ENCODE results near the gene CD6.
A peak's percentile ranks its signal among the peaks of the same experiment; 100 is the strongest.
"Not testable (repeated sequence)": the region's sequence is repeated elsewhere in the genome, so short reads cannot be mapped to it uniquely, and the experiment has no call there.

CD6 gene

DNA sequence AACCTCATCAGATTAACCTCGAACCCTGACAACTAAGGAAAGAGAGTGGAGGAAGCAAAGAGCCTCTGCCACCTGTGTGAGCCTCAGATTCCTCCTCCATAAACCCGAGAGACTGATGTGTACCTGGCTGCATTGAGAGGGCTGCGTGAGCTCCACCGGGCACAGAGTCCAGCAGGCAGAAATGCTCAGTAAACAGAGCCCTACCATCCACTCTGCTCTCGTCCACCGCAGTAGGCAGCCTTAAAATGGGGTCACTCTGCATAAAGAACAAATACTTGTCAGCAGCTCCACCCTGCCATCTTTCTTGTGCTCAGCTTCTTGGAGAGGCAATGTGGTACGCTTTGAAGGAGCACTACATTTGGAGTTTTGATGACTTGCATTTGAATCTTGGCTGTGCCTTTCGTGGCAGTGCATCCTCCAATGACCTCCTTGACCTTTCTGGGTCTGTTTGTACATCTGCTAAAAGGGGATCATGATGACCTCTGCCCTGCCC, 87.8 kb downstream of the CD6 start:
- DNase-seq: no peak

DNA sequence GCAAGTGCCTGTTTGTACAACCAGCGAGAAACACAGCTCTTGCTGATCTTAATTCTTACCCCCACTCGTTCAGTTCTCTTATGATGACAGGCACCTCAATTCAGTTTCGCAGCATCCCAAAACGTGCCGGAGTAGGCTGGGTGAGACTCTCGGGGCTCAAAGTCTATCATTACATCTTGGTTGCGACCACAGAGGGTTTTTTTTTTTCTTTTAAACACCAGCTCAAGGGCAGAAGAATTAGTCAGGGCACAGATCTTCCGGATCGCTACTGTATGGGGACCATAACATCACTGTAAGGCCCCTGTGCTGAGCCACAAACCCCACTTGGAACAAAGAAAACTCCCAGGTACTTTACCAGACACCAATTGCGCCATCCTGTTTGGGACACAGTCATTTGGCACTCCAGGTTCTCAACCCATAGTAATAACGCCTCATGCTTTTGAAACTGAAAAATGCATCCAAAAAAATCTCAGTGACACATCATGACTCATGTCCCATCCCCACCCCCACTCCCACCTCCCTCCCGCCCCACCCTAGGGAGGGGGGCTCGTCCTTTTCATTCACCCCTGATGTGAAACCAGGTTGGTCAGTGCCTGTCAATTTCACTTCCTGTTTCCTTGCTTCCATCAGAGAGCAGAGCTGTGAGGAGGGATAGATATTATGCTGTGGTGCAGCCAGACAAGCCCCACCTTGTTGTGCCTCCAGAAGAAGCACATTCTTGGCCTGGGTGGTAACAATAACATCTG, 89.8 kb downstream of the CD6 start:
- peak; percentile 37 for DNase-seq

DNA sequence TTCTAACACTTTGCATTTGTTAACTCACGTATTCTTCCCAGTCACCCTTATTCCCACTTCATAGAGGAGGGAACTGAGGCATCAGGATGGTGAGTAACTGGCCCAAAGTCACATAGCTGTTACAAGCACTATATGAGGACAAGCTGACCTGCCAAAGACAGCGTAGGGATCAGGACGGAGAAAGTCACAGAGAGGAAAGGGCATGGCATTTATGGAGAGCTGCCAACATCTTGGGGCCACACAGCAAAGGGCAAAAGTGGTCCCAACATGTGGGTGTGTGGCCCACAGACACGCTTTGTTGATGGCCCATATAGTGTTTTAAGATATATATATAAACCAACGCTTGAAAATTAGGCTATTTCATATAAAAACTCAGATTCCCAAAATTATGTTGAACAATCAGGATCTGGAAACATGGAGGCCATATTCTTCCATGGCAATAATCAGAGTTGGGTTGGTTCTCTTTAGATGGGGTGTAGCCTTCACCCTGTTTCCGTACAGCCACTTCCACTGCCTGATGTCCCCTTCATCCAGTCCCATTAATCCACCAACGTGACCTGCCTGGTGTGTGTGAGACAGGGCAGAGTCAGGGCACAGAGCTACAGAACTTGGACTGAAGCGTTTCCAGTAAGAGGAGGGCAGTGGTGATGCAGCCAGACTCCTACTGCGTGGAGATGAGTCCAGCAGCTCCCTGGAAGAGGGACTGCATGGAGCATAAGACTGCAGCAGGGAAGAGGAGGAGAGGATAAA, 90.9 kb downstream of the CD6 start:
- no peak for DNase-seq

DNA sequence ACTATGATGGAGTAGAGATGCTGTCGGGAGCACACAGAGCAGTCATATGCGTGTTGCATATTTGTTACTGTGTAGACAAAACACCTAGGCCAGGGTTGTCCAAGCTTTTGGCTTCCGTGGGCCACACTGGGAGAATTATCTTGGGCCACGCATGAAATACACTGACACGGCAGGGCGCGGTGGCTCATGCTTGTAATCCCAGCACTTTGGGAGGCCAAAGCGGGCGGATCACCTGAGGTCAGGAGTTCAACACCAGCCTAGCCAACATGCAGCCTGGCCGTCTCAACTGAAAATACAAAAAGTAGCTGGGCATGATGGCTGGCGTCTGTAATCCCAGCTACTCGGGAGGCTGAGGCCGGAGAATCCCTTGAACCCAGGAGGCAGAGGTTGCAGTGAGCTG, 93.8 kb downstream of the CD6 start:
- not testable (repeated sequence) for DNase-seq

DNA sequence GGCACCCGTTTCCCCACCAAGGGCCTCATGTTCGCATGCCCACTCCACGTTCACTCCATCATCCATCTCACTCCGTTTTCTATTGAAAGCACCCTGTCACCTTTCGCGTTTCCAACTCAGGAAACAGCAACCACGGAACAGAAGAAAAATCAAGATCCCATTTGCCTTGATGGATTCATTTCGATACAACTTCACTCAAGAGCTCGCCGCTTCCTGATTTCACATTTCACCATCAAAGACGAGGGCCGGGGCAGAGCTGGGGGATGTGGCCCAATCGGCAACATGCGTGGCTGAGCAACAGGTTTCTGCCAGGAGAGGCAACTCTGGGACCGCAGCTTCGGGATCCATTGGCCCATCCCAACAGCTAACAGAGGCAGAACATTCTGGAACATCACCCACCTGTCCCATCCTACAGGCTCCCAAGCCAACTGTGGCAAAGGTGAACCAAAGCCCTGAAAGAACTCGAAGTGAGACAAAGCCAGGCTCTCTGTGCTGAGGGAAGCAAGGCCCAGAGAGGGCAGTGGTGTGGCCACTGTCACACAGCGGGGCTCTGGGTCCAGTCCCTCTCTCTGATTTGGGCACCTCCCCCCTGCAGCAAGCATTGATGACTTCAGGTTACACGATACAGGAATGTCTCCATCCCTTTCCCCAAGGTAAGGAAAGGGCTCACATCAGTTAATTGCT, 94.6 kb downstream of the CD6 start:
- DNase-seq: no peak

DNA sequence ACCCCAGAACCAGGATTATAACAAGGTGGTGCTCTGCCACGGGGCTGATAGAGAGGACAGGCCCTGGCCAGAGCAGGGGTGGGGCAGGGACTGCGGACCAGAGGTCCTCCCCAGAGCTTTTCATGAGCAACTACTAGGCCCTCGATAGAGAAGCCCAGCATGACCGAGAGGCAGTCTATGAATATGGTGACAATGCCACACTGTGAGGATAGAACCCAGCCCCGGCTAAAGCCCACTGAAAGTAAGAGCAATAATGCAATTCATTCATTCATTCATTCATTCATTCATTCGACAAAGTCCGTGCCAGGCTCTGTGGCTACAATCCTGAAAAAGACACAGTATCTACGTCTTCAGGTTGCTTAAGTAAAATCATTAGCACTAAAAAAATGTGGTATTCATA, 95.2 kb downstream of the CD6 start:
- no peak for DNase-seq

DNA sequence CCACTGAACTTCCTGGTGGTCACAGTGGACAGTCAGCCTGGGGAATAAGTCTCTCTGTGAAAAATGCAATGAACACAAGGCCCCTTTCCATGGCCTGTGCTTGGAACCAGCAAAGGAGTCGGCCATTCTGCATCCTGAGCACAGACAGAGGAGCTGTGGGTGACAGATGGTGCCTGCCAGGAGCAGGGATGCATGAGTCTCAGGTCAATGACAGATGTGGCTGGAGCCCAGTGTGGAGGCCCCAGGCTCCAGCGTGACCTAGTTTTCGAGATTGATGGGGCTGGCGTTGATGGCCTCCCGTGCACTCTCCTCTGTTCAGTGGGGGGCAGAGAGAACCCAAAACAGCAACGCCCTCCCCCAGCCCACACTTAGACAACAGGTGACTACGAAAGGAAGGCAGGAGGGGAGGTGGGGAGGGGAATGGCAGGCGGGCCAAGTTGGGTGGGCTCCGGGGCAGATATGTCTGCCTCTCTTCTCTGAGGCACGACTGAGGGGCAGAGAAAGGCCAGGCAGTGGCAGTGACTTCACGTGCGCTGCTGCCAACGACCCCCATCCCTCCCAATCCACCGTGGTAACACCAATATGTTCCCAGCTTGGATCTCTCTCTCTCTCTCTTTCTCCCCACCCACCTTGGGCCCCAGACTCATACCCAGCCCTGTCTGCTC, 96.4 kb downstream of the CD6 start:
- DNase-seq: no peak

DNA sequence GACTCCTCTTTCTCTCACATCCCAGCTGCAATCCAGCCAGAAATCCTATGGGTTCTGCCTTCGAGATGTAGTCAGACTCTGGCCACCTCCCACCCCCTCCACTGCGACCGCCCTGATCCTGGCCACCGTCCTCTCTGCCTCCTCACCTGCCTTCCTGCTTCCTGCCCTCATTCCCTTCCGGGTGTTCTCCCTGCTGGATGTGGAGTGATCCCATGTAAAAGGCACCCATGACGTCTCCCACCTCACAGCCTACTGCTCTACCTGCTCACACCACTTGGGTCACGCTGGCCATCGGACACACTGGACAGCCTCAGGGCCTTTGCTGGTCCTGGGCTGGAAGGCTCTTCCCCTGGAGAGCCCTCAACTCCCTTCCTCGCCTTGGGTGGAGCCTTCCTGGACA, 97.1 kb downstream of the CD6 start:
- no peak for DNase-seq

DNA sequence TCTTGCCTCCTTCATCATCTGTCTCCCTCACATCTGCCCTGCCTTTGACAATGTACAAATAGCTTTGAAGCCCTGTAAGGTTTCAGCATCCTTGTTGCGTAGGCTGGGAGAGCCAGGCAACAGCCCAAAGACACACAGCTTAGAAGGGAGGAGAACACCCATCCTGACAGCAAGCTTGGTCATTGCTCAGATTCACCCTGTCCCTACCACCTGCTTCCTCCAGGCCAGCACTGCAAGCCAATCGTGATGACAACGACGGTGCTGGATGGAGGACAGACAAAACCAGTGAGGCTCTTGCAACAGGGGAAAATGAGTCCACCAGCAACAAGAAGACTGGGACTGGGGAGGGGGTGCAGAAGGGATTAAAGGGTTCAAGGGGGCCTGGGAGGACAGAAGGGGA, 97.9 kb downstream of the CD6 start:
- no peak for DNase-seq

All from fibroblast of skin of right quadriceps (primary cell).